OCI-LY1 (cell line): ENCODE data around the gene MYO18A.

Experiments
- H2AFZ ChIP-seq: fragments of 200-600 bp; sonication (generic), shearing (Covaris generic); 2 replicates; pipeline ENCODE4 v1.6.0; 2014; ENCODE audit warnings: antibody characterized with exemption, mild to moderate bottlenecking, low read length
- H3F3A ChIP-seq: fragments of 200-600 bp; sonication (generic), shearing (Covaris generic); 2 replicates; pipeline ENCODE4 v1.6.0; 2014; ENCODE audit warnings: mild to moderate bottlenecking, antibody characterized with exemption, low read length, moderate library complexity; ENCODE audit not compliant: insufficient read depth
- H3K27ac ChIP-seq: fragments of 200-600 bp; sonication (generic); 2 replicates; pipeline ENCODE4 v1.5.1; 2014; ENCODE audit warnings: low read length, mixed run types, mild to moderate bottlenecking, low read depth; ENCODE audit not compliant: poor library complexity, severe bottlenecking
- H3K27me3 ChIP-seq: fragments of 200-600 bp; sonication (generic); 2 replicates; pipeline ENCODE4 v1.6.0; 2014; ENCODE audit warnings: antibody characterized with exemption, mild to moderate bottlenecking, low read length, moderate library complexity; ENCODE audit not compliant: insufficient read depth
- H3K36me3 ChIP-seq: fragments of 200-600 bp; sonication (generic); 2 replicates; pipeline ENCODE4 v1.6.1; 2014; ENCODE audit warnings: mild to moderate bottlenecking, antibody characterized with exemption, low read length, moderate library complexity, mixed read lengths; ENCODE audit not compliant: insufficient read depth
- H3K4me1 ChIP-seq: fragments of 200-600 bp; sonication (generic); 2 replicates; pipeline ENCODE4 v1.5.1; 2014; ENCODE audit warnings: mild to moderate bottlenecking, low read length, moderate library complexity; ENCODE audit not compliant: insufficient read depth, severe bottlenecking
- H3K4me2 ChIP-seq: fragments of 200-600 bp; sonication (generic), shearing (Covaris generic); 2 replicates; pipeline ENCODE4 v1.6.1; 2014; ENCODE audit warnings: low read length
- H3K4me3 ChIP-seq: fragments of 200-600 bp; sonication (generic); 2 replicates; pipeline ENCODE4 v1.5.1; 2014; ENCODE audit warnings: low read length, low read depth, mild to moderate bottlenecking, mixed read lengths; ENCODE audit not compliant: poor library complexity, severe bottlenecking
- H3K79me2 ChIP-seq: fragments of 200-600 bp; shearing (Covaris generic); 2 replicates; pipeline ENCODE4 v1.6.1; 2016; ENCODE audit warnings: mixed run types, low read length, mixed read lengths; ENCODE audit not compliant: insufficient read depth
- H3K9ac ChIP-seq: fragments of 200-600 bp; sonication (generic), shearing (Covaris generic); 2 replicates; pipeline ENCODE4 v1.6.1; 2014; ENCODE audit warnings: mild to moderate bottlenecking, low read length, mixed read lengths
- H3K9me2 ChIP-seq: fragments of 200-600 bp; sonication (generic), shearing (Covaris generic); 2 replicates; pipeline ENCODE4 v1.6.1; 2014; ENCODE audit warnings: low read depth, mild to moderate bottlenecking, low read length, mixed read lengths
- H3K9me3 ChIP-seq: fragments of 200-600 bp; shearing (Covaris generic); 2 replicates; pipeline ENCODE4 v1.6.1; 2014; ENCODE audit warnings: low read length, mixed read lengths
- H4K20me1 ChIP-seq: fragments of 200-600 bp; sonication (generic), shearing (Covaris generic); 2 replicates; pipeline ENCODE4 v1.6.0; 2016; ENCODE audit warnings: mild to moderate bottlenecking, low read length; ENCODE audit not compliant: insufficient read depth
- EZH2 ChIP-seq: fragments of 200-600 bp; sonication (generic), shearing (Covaris generic); IDR thresholded peaks from 2 replicates; pipeline ENCODE4 v1.8.0; 2017; ENCODE audit warnings: borderline replicate concordance, mixed run types, mild to moderate bottlenecking, antibody characterized with exemption, low read length, moderate library complexity, mixed read lengths
- TF ChIP-seq, protein P1 (sequence below): fragments of 200-600 bp; sonication (generic), shearing (Covaris generic); IDR thresholded peaks from 2 replicates; pipeline ENCODE4 v1.5.1; 2017; ENCODE audit warnings: mild to moderate bottlenecking, antibody characterized with exemption, low read length, moderate library complexity, mixed read lengths

MYO18A gene

DNA sequence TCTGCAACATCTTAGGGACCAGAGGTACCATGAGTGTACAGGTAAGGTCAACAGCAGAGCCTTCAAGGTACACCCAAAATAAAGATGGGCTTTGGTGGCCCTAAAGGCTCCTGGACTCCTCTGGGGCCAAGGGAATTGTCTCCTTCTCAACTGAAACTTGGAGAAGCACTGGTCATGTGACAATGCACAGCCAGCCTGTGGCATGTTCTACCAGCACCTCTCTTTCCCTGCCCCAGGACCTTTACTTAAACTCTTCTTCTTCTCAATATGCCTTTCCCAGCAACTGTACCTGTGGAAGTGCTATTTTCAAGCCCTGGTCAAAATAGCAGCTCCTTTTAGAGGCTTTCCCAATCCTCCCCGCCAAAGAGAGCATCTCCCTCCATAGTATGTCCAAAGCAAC lies 108.9 kb downstream of the MYO18A start:
- no peak overlapping the region for H3K9ac ChIP-seq
- no peak for TF ChIP-seq EZH2
- TF ChIP-seq, protein P1, sequence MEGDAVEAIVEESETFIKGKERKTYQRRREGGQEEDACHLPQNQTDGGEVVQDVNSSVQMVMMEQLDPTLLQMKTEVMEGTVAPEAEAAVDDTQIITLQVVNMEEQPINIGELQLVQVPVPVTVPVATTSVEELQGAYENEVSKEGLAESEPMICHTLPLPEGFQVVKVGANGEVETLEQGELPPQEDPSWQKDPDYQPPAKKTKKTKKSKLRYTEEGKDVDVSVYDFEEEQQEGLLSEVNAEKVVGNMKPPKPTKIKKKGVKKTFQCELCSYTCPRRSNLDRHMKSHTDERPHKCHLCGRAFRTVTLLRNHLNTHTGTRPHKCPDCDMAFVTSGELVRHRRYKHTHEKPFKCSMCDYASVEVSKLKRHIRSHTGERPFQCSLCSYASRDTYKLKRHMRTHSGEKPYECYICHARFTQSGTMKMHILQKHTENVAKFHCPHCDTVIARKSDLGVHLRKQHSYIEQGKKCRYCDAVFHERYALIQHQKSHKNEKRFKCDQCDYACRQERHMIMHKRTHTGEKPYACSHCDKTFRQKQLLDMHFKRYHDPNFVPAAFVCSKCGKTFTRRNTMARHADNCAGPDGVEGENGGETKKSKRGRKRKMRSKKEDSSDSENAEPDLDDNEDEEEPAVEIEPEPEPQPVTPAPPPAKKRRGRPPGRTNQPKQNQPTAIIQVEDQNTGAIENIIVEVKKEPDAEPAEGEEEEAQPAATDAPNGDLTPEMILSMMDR: no peak
- no peaks in the 10 kb centered on the region for H3K9me3 ChIP-seq
- no peaks in the 10 kb centered on the region for H4K20me1 ChIP-seq
- H3K4me1 ChIP-seq: no peaks in the 10 kb centered on the region
- no peak overlapping the region for H3K27ac ChIP-seq
- H3K36me3 ChIP-seq: no peaks in the 10 kb centered on the region; the same call in 1 of the 2 replicates
- no peaks in the 10 kb centered on the region for H3K27me3 ChIP-seq
- H3K4me2 ChIP-seq: no peak overlapping the region
- no peak overlapping the region for H2AFZ ChIP-seq
- H3K79me2 ChIP-seq: no peaks in the 10 kb centered on the region
- H3K9me2 ChIP-seq: no peaks in the 10 kb centered on the region
- no peak overlapping the region for H3K4me3 ChIP-seq
- no peaks in the 10 kb centered on the region for H3F3A ChIP-seq

DNA sequence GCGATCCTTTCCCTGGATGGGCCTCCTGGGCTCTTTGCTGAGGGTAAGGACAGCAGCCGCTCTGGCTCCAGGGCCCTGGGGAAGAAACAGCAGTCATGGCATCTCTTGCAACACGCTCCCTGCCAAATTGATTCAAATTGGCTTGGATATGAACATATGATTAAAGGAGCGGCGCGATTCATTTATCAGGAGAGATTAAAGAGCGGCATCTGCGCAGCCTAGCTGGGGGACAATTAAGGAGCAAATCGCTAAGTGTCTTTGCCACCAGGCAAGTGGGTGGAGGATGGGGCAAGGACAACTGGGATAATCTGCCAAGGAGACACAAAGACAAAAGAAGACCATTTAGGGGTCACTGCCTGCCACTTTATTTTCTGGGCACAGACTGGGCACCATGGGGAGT lies 109.4 kb downstream of the MYO18A start:
- Histone ChIP-seq H2AFZ (no peak overlapping the region), H3K9me2 (no peaks in the 10 kb centered on the region), H3K4me1 (no peaks in the 10 kb centered on the region), H3K9me3 (no peaks in the 10 kb centered on the region), H3K4me2 (no peak overlapping the region), H3K27ac (no peak overlapping the region), H3F3A (no peaks in the 10 kb centered on the region), H3K27me3 (no peaks in the 10 kb centered on the region), H3K9ac (no peak overlapping the region), H3K79me2 (no peaks in the 10 kb centered on the region), H4K20me1 (no peaks in the 10 kb centered on the region), H3K4me3 (no peak overlapping the region), H3K36me3 (no peaks in the 10 kb centered on the region)
- TF ChIP-seq EZH2: no peak
- TF ChIP-seq, protein P1: no peak

DNA sequence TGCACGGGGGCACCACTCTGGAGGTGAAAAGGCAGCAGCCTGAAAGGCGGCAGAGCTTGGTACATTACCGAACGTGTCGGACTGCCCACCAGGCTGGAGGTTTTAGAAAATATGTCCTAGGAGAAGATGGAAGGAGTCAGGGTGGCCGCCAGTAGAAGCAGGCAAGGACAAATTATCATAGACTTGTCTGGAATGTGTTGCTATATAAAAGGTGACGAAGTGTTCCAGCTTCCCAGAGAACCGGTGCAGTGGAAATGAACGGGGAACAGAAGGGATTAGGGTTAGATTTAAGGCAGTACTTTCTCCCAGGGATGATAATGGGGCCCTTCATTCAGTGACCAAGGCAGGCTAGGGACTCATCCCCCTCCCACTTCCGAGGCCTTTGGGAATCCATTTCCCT lies 109.9 kb downstream of the MYO18A start:
- Histone ChIP-seq H3K9ac (no peak overlapping the region), H3K4me3 (no peak overlapping the region), H4K20me1 (no peaks in the 10 kb centered on the region), H3K9me3 (no peaks in the 10 kb centered on the region), H3K36me3 (no peaks in the 10 kb centered on the region), H3K79me2 (no peaks in the 10 kb centered on the region), H3K27me3 (no peaks in the 10 kb centered on the region), H3F3A (no peaks in the 10 kb centered on the region), H2AFZ (no peak overlapping the region), H3K4me1 (no peaks in the 10 kb centered on the region), H3K9me2 (no peaks in the 10 kb centered on the region), H3K27ac (no peak overlapping the region), H3K4me2 (no peak overlapping the region)
- TF ChIP-seq, protein P1: no peak
- no peak for TF ChIP-seq EZH2
